GM19328 (cell line): Measurements from ENCODE around the gene NCOA1.
"Not testable (repeated sequence)": the region's sequence is repeated elsewhere in the genome, so short reads cannot be mapped to it uniquely, and the experiment has no call there.

Experiments used
- ATAC-seq: cut with Tn5 transposase; IDR thresholded peaks from one replicate; pipeline ENCODE4 v1.9.1; 2021; ENCODE audit warnings: mild to moderate bottlenecking, moderate library complexity; ENCODE audit not compliant: unreplicated experiment

Gene NCOA1

GRCh38 chr2:24490690-24491541, at the start of gene NCOA1:
NCOA1 (plus strand) TSS chr2:24491254; CDS start chr2:24658678, 167,424 bp downstream.
- ATAC-seq = peak; percentile 75

GRCh38 chr2:24448797-24449196, 42.3 kb upstream of the NCOA1 start:
- ATAC-seq = no peak

GRCh38 chr2:24449344-24449743, 41.7 kb upstream of the NCOA1 start:
- no peak for ATAC-seq

GRCh38 chr2:24451805-24452501, 39.1 kb upstream of the NCOA1 start:
- ATAC-seq = no peak

- ATAC-seq = no peak
These were observed 38.6 kb upstream of the NCOA1 start for GRCh38 chr2:24452502-24452885.

GRCh38 chr2:24453379-24454073, 37.5 kb upstream of the NCOA1 start:
- no peak for ATAC-seq

GRCh38 chr2:24454294-24454693, 36.8 kb upstream of the NCOA1 start:
- no peak for ATAC-seq

- no peak for ATAC-seq
These were observed 34.2 kb upstream of the NCOA1 start for GRCh38 chr2:24456599-24457556.

GRCh38 chr2:24457696-24458386, 33.2 kb upstream of the NCOA1 start:
- no peak for ATAC-seq

- ATAC-seq = no peak
These were observed 31.6 kb upstream of the NCOA1 start for GRCh38 chr2:24459224-24460161.

GRCh38 chr2:24461685-24462084, 29.4 kb upstream of the NCOA1 start:
- no peak for ATAC-seq

- ATAC-seq = no peak
These were observed 27.8 kb upstream of the NCOA1 start for GRCh38 chr2:24463271-24463670.

GRCh38 chr2:24466871-24467870, 23.9 kb upstream of the NCOA1 start:
- ATAC-seq = no peak

- ATAC-seq = not testable (repeated sequence)
These were observed 22.6 kb upstream of the NCOA1 start for GRCh38 chr2:24468453-24468852.

- ATAC-seq = no peak
These were observed 21.9 kb upstream of the NCOA1 start for GRCh38 chr2:24469148-24469650.

GRCh38 chr2:24471662-24472061, 19.4 kb upstream of the NCOA1 start:
- ATAC-seq = no peak

- no peak for ATAC-seq
These were observed 18.6 kb upstream of the NCOA1 start for GRCh38 chr2:24472416-24472815.
